Karpas-422 (cell line): ENCODE data around the gene GAA. TPM values are rescaled to one million over a fixed set of nuclear protein-coding genes. Genes with fewer than 3 reads are reported as not detected.
"Not testable (repeated sequence)": the region's sequence is repeated elsewhere in the genome, so short reads cannot be mapped to it uniquely, and the experiment has no call there.

ENCODE experiments used
- DNase-seq: peaks from one replicate; pipeline ENCODE4 v3.0.0-alpha.2; 2015
- H2AFZ ChIP-seq: fragments of 200-600 bp; sonication (generic); 2 replicates; pipeline ENCODE4 v1.6.1; 2014; ENCODE audit warnings: antibody characterized with exemption, low read length, mixed read lengths
- H3K27ac ChIP-seq: fragments of 200-600 bp; sonication (generic); 2 replicates; pipeline ENCODE4 v1.5.1; 2014; ENCODE audit warnings: mild to moderate bottlenecking, low read length, moderate library complexity
- H3K27me3 ChIP-seq: fragments of 200-600 bp; sonication (generic); 2 replicates; pipeline ENCODE4 v1.6.1; 2014; ENCODE audit warnings: low read length, mixed read lengths
- H3K36me3 ChIP-seq: fragments of 200-600 bp; sonication (generic); 2 replicates; pipeline ENCODE4 v1.6.1; 2014; ENCODE audit warnings: low read length, mixed read lengths; ENCODE audit not compliant: insufficient read depth
- H3K4me1 ChIP-seq: fragments of 200-600 bp; sonication (generic); 2 replicates; pipeline ENCODE4 v1.6.1; 2014; ENCODE audit warnings: mild to moderate bottlenecking, low read length, mixed read lengths
- H3K4me2 ChIP-seq: fragments of 200-600 bp; sonication (generic); 2 replicates; pipeline ENCODE4 v1.6.1; 2014; ENCODE audit warnings: low read length, low read depth, mild to moderate bottlenecking; ENCODE audit not compliant: poor library complexity, severe bottlenecking
- H3K4me3 ChIP-seq: fragments of 200-600 bp; sonication (generic); 2 replicates; pipeline ENCODE4 v1.5.1; 2014; ENCODE audit warnings: mild to moderate bottlenecking, antibody characterized with exemption, low read length, mixed read lengths
- H3K79me2 ChIP-seq: fragments of 200-600 bp; sonication (generic); 2 replicates; pipeline ENCODE4 v1.6.1; 2014; ENCODE audit warnings: mild to moderate bottlenecking, low read length, mixed read lengths
- H3K9ac ChIP-seq: fragments of 200-600 bp; sonication (generic); 2 replicates; pipeline ENCODE4 v1.6.0; 2014; ENCODE audit warnings: low read length
- H3K9me2 ChIP-seq: fragments of 200-600 bp; sonication (generic), shearing (Covaris generic); replicated peaks from 2 replicates; pipeline ENCODE4 v1.6.0; 2014; ENCODE audit warnings: mild to moderate bottlenecking, low read length, moderate library complexity; ENCODE audit not compliant: insufficient read depth
- H3K9me3 ChIP-seq: fragments of 300-700, 200-600 bp; sonication (generic); 2 replicates; pipeline ENCODE4 v1.6.1; 2014; ENCODE audit warnings: low read length, mixed read lengths
- H4K20me1 ChIP-seq: fragments of 200-600 bp; sonication (generic); 2 replicates; pipeline ENCODE4 v1.6.1; 2014; ENCODE audit warnings: mild to moderate bottlenecking, antibody characterized with exemption, low read length, low read depth; ENCODE audit not compliant: insufficient read depth
- total RNA-seq: library from RNA; depleted of rRNA; stranded (reverse); fragments of >200 nt; shearing (Covaris generic); gene quantifications from 2 replicates; pipeline ENCODE4 v1.2.3, GENCODE V29; 2014; ENCODE audit warnings: low replicate concordance

The GAA gene
- total RNA-seq, 1 experiment from 2014 or later = 4.3 TPM

DNA sequence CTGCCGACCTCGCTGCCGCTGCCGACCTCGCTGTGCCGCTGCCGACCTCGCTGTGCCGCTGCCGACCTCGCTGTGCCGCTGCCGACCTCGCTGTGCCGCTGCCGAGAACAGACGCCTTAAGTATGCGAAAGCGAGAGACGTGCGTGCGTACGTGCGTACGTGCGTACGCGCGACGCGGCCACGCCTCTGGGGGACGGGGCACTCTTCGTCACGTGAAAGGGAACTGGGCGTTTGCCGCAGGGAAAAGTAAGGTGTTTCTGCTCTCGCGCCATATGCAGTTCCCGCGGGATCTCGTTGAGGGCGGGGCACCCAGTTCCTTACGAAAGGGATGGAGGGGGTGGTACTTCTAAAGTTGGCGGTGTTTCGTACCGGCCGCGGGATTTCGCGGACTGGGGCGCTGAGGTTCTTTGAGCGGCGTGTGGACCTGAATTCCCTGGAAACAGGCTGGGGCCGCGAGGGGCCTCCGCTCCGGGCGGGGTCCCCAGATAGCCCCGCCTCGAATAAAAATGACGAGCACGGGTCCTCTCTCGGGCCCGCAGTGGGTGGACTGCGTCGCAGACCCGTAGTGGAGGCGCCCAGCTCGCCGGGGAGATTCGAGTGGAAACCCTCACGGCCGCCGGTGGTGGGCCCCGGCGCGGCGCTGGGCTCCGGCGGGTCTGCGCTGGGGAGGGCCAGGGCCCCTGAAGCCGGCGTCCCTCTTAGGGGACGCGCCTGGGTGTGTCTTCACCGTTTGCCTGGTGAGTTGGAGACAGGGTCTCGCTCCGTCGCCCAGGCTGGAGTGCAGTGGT is 45.8 kb downstream of the GAA start, which contains the start of gene EIF4A3:
TSS of gene EIF4A3 (minus strand) at position 94 of the 788 bp plus-strand sequence. CDS start 167 bp downstream, outside the sequence.
- Histone ChIP-seq H4K20me1 (peaks cover 32% of the 10 kb centered on the region), H3K4me2 (peak within 1 kb of the TSS; percentile 94), H3K4me3 (peak within 1 kb of the TSS; percentile 98), H3K9me2 (no peaks in the 10 kb centered on the region), H3K27ac (peak within 1 kb of the TSS; percentile 21; the same call in 1 of the 2 replicates), H3K9ac (peak within 1 kb of the TSS; percentile 99), H3K9me3 (no peaks in the 10 kb centered on the region), H3K4me1 (peaks cover 25% of the 10 kb centered on the region), H3K36me3 (peaks cover 25% of the 10 kb centered on the region), H2AFZ (peak within 1 kb of the TSS; percentile 71; the same call in 1 of the 2 replicates), H3K79me2 (peaks cover 43% of the 10 kb centered on the region), H3K27me3 (no peaks in the 10 kb centered on the region)
- peak; percentile 99 for DNase-seq

- Histone ChIP-seq H3K27me3 (no peaks in the 10 kb centered on the region; the same call in 1 of the 2 replicates), H3K9ac (no peak overlapping the region), H3K9me3 (0 out of 2 replicates have a peak, but pooled peaks cover 5% of the 10 kb centered on the region), H3K4me1 (peaks cover 15% of the 10 kb centered on the region), H3K36me3 (no peaks in the 10 kb centered on the region), H3K9me2 (no peaks in the 10 kb centered on the region), H2AFZ (no peak overlapping the region), H3K27ac (no peak overlapping the region), H4K20me1 (peaks cover 3% of the 10 kb centered on the region; the same call in 1 of the 2 replicates), H3K79me2 (peaks cover 10% of the 10 kb centered on the region), H3K4me2 (no peak overlapping the region), H3K4me3 (no peak overlapping the region)
- no peak for DNase-seq
Measured at GRCh38 chr17:80151333-80151732, 50.0 kb downstream of the GAA start.

DNA sequence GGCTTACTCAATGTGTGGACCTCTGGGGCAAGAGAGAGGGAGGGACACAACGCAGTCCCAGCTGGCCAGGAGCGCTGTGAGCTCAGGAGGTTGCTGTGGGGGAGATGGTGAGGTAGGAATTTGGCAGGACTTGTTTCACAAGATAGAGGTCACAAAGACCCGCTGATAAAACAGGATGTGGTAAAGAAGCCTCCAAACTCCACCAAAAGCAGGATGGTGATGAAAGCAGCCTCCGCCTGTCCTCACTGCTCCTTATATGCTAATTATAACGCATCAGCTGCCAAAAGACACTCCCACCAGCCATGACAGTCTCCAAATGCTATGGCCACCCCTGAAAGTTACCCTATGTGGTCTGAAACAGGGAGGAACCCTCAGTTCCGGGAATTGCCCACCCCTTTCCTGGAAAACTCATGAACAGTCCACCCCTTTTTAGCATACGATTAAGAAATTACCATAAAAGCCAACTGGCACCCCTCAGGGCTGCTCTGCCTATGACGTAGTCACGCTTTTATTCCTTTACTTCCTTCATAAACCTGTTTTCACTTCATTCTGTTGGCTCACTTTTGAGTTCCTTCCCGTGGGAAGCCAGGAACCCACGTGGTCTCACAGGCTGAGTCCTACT is 50.8 kb downstream of the GAA start:
- Histone ChIP-seq H3K27ac (no peak overlapping the region), H3K27me3 (no peaks in the 10 kb centered on the region; the same call in 1 of the 2 replicates), H3K4me2 (no peak overlapping the region), H3K4me3 (no peak overlapping the region), H3K9me2 (no peaks in the 10 kb centered on the region), H3K36me3 (no peaks in the 10 kb centered on the region), H3K9me3 (0 out of 2 replicates have a peak, but pooled peaks cover 5% of the 10 kb centered on the region), H3K79me2 (0 out of 2 replicates have a peak, but pooled peaks cover 5% of the 10 kb centered on the region), H4K20me1 (no peaks in the 10 kb centered on the region), H2AFZ (no peak overlapping the region), H3K4me1 (peaks cover 15% of the 10 kb centered on the region), H3K9ac (peak overlapping the region; percentile 35; the same call in 1 of the 2 replicates)
- DNase-seq = no peak

- DNase-seq = no peak
- H3K4me2 ChIP-seq = no peak overlapping the region
- no peaks in the 10 kb centered on the region for H4K20me1 ChIP-seq
- H3K79me2 ChIP-seq = 0 out of 2 replicates have a peak, but pooled peaks cover 2% of the 10 kb centered on the region
- 0 out of 2 replicates have a peak, but pooled peaks cover 5% of the 10 kb centered on the region for H3K9me3 ChIP-seq
- no peaks in the 10 kb centered on the region; the same call in 1 of the 2 replicates for H3K27me3 ChIP-seq
- peaks cover 12% of the 10 kb centered on the region for H3K4me1 ChIP-seq
- H3K36me3 ChIP-seq = no peaks in the 10 kb centered on the region
- H3K9me2 ChIP-seq = no peaks in the 10 kb centered on the region
- no peak overlapping the region for H3K27ac ChIP-seq
- no peak overlapping the region for H2AFZ ChIP-seq
- H3K4me3 ChIP-seq = no peak overlapping the region
- H3K9ac ChIP-seq = peak overlapping the region; percentile 35; the same call in 1 of the 2 replicates
Measured at GRCh38 chr17:80153004-80153403, 51.6 kb downstream of the GAA start.

GRCh38 chr17:80154166-80154565 is 52.8 kb downstream of the GAA start:
- H3K4me2 ChIP-seq = no peak overlapping the region
- no peaks in the 10 kb centered on the region for H3K9me2 ChIP-seq
- no peak overlapping the region for H3K9ac ChIP-seq
- H3K9me3 ChIP-seq = 0 out of 2 replicates have a peak, but pooled peaks cover 5% of the 10 kb centered on the region
- peaks cover 9% of the 10 kb centered on the region for H3K4me1 ChIP-seq
- no peaks in the 10 kb centered on the region for H3K36me3 ChIP-seq
- no peak overlapping the region for H2AFZ ChIP-seq
- H3K27me3 ChIP-seq = no peaks in the 10 kb centered on the region; the same call in 1 of the 2 replicates
- no peak overlapping the region for H3K4me3 ChIP-seq
- no peaks in the 10 kb centered on the region for H3K79me2 ChIP-seq
- H4K20me1 ChIP-seq = no peaks in the 10 kb centered on the region
- no peak overlapping the region for H3K27ac ChIP-seq
- no peak for DNase-seq

DNA sequence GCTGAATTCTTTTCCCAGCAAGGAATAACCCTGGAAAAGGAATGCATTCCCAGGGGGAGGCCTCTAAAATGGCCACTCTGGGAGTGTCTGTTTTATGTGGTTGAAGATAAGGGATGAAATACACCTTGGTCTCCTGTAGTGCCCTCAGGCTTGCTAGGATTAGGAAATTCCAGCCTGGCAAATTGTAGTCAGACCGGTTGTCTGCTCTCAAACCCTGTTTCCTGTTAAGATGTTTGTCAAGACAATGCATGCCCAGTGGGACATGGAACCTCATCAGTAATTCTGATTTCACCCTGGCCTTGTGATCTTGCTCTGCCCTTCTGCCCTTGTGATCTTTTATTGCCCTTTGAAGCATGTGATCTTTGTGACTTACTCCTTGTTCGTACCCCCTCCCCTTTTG is 54.2 kb downstream of the GAA start:
- not testable (repeated sequence) for H2AFZ ChIP-seq, H3K4me2 ChIP-seq, DNase-seq, H3K27ac ChIP-seq, H3K4me3 ChIP-seq, H4K20me1 ChIP-seq, H3K79me2 ChIP-seq, H3K4me1 ChIP-seq, H3K36me3 ChIP-seq, H3K9me2 ChIP-seq, H3K9ac ChIP-seq, H3K9me3 ChIP-seq, H3K27me3 ChIP-seq

GRCh38 chr17:80158846-80159245 is 57.5 kb downstream of the GAA start:
- Histone ChIP-seq H2AFZ (no peak overlapping the region), H3K36me3 (no peaks in the 10 kb centered on the region), H3K27ac (no peak overlapping the region), H3K79me2 (no peaks in the 10 kb centered on the region), H3K4me3 (no peak overlapping the region), H3K9ac (no peak overlapping the region), H3K9me3 (0 out of 2 replicates have a peak, but pooled peaks cover 5% of the 10 kb centered on the region), H3K4me1 (no peaks in the 10 kb centered on the region), H3K27me3 (no peaks in the 10 kb centered on the region), H4K20me1 (no peaks in the 10 kb centered on the region), H3K4me2 (no peak overlapping the region), H3K9me2 (no peaks in the 10 kb centered on the region)
- DNase-seq = no peak

DNA sequence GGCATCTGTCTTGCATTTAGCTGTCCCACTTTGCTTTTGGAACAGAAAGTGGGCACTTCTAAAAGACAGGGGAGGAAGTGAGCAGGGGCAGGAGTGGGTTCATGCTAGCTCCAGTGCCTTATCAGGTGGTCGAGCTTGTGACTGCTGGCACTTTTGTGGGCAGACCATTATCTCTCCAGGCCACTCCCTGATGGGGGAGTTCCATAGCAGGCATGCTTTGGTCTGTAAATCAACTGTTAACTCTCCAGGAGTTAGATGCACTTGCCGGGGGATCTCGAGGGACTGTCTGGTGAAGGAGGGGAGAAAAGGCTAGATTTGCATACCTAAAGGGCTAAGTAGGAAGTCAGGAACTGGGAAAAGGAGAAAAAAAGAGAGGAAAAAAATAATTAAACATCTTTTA is 59.2 kb downstream of the GAA start:
- H3K9me3 ChIP-seq = 0 out of 2 replicates have a peak, but pooled peaks cover 5% of the 10 kb centered on the region
- DNase-seq = no peak
- no peak overlapping the region for H3K9ac ChIP-seq
- H3K79me2 ChIP-seq = no peaks in the 10 kb centered on the region
- H3K9me2 ChIP-seq = no peaks in the 10 kb centered on the region
- no peaks in the 10 kb centered on the region for H3K4me1 ChIP-seq
- no peaks in the 10 kb centered on the region for H4K20me1 ChIP-seq
- H3K36me3 ChIP-seq = no peaks in the 10 kb centered on the region
- H3K27me3 ChIP-seq = no peaks in the 10 kb centered on the region
- no peak overlapping the region for H3K4me3 ChIP-seq
- no peak overlapping the region for H3K27ac ChIP-seq
- no peak overlapping the region for H2AFZ ChIP-seq
- no peak overlapping the region for H3K4me2 ChIP-seq
